NCI-H524 treated with DMSO at 0.1 percent for 48 hours (cell line): ENCODE results near the gene ZNF483.
"Not testable (repeated sequence)": the region's sequence is repeated elsewhere in the genome, so short reads cannot be mapped to it uniquely, and the experiment has no call there.

Experiments used
- DNase-seq: peaks from one replicate; lab custom pipeline; 2025; lab: John Stamatoyannopoulos, UW

Gene ZNF483

GRCh38 chr9:111542497-111543254 is 17.7 kb downstream of the ZNF483 start:
- no peak for DNase-seq

DNA sequence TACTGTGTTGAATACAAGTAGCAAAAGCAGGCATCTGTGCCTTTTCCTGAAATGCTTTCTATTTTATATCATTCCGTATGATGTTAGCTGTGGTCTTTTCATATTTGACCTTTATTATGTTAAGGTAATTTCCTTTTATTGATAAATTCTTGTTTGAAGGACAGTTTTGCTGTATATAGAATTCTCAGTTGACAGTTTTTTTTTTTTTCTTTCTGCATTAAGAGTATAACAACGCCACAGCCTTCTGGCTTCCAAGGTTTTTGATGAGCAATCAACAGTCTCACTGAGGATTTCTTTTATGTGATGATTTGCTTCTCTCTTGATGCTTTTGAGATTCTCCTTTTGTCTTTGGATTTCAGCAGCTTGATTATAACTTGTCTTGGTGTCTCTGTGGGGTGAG is 23.6 kb downstream of the ZNF483 start:
- no peak for DNase-seq

DNA sequence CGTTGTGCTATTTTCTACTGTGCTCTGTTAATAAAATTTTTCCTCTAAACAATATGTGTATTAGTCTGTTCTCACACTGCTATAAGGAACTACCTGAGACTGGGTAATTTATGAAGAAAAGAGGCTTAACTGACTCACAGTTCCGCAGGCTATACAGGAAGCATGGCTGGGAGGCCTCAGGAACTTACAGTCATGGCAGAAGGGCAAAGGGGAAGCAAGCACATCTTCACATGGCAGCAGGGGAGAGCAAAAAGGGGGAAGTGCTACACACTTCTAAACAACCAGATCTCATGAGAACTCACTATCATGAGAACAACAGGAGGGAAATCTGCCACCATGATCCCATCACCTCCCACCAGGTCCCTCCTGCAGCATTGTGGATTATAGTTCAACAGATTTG is 30.4 kb downstream of the ZNF483 start:
- not testable (repeated sequence) for DNase-seq

- no peak for DNase-seq
Measured at GRCh38 chr9:111559000-111559610, 34.1 kb downstream of the ZNF483 start.

DNA sequence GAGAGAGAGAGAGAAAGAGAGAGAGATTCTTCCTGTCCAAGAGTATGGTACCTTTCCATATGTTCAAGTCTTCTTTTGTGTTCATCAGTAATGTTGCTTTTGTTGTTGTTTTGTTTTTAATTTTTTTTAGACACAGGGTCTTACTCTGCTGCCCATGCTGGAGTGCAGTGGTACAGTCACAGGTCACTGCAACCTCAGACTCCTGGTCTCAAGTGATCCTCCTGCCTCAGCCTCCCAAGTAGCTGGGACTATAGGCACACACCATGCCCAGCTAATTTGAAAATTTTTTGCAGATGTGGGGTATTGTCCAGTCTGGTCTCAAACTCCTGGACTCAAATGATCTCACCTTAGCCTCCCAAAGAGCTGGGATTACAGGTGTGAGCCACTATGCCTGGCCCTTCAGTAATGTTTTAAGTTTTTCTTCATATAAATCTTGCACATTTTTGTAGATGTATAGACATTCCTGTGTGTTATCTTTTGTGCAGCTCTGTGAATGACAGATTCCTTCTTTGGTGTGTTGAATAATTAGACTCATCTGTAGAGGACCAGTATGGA is 36.3 kb downstream of the ZNF483 start:
- no peak for DNase-seq

DNA sequence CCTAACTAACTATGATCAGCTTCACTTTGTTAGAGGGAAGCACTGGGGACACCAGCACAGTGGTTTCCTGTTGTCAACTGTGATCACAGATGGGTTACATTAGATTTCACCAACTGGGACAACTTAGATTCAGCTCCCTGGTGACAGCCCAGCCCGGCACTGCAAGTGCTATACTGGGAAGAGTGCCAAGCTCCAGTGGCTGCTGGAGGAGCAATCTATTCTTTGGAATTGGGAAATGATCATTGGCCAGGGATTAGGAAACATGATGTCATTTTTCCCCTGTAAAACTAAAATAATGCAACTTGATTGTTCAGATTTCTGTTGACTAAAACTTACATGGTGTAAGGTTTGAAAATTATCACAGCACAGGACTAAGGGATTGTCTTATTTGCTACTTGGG is 41.3 kb downstream of the ZNF483 start:
- no peak for DNase-seq

GRCh38 chr9:111568127-111568526 is 43.1 kb downstream of the ZNF483 start:
- not testable (repeated sequence) for DNase-seq

DNA sequence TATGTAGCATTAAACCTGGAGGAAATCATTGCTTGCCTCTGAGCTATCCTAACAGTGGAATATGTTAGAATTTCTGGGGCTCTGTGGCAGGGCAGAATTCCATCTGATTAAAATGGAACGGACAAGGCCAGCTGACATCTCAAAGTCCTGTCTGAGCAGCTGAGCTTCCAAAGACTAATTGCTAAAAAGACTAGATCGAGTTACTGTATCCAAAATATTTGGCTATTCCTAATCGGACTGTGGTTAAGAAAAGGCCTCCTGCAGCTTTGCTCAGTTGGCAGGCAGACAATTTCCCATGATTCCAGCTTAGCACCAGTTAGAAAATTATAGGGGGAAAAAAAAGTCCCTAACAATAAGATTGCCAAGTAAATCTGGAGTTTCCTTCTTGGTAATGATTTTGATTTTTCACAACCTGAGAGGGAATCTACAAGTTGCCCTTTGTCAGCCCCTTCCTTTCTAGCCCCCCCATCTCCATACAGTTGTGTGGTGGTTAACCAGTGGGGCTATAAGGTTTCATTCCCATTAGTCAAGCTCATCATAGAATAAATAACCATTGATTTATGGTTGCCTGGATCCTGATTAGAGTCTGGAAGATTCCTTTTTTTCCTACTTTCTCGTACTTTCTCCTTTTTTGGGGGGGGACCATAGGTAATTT is 48.1 kb downstream of the ZNF483 start:
- no peak for DNase-seq

GRCh38 chr9:111582888-111583287 is 57.9 kb downstream of the ZNF483 start:
- no peak for DNase-seq

- no peak for DNase-seq
Measured at GRCh38 chr9:111586378-111586777, 61.4 kb downstream of the ZNF483 start.

- no peak for DNase-seq
Measured at GRCh38 chr9:111588846-111589245, 63.9 kb downstream of the ZNF483 start.

- no peak for DNase-seq
Measured at GRCh38 chr9:111597852-111598732, 73.1 kb downstream of the ZNF483 start.

DNA sequence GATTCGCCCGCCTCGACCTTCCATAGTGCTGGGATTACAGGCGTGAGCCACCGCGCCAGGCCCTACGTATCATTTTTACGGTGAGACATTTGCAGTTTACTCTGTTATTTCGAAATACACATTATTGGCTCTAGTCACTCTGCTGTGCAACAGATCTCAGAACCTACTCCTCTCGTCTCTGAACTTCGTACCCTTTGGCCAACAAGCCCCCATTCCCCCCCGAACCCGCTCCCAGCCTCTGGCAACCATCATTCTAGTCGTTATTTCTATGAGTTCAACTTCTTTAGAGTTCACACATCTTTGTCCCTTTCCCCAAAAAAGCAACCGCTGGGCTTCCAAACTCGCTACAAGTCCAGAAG is 73.7 kb downstream of the ZNF483 start:
- DNase-seq: no peak

GRCh38 chr9:111599092-111599954 is 74.3 kb downstream of the ZNF483 start, which contains the start of gene PTGR1:
PTGR1 (minus strand) TSS chr9:111599647; CDS start chr9:111597422, 2,225 bp downstream.
- no peak for DNase-seq

DNA sequence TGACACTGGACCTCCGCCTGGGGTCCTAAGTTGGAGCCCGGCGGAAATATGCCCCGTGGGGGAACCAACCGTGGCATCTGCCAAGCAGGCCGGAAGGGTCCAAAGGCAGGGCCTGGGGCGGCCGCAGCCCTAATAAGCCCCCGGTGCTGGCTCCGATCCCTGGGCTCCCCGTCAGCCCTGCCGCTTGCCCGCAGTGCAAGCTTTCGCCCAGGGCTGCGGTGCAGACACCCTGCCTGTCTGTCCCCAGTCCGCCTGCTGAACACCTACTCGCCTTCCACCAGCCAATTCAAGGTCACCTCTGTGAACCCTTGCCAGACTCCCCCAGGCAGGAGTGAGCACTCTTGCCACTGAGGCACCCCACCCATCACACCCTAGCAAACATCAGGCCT is 75.0 kb downstream of the ZNF483 start:
- DNase-seq: no peak

- no peak for DNase-seq
Measured at GRCh38 chr9:111601237-111602018, 76.4 kb downstream of the ZNF483 start.

DNA sequence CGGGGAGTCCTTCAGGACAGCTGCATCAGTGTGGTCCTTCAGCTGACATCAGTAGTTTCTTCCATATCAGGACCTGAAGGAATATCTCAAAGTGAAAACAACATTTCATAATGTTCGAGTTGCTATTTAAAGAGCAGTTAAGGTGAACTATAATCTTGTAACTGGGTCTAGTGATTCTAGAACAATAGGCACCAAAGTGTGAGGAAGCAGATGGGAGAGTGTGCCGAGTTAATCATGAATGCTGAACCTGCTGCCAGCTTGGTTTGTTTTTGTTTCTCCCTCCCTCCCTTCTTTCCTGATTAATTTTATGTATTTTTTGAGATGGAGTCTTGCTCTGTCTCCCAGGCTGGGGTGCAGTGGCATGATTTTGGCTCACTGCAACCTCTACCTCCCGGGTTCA is 78.1 kb downstream of the ZNF483 start:
- no peak for DNase-seq

GRCh38 chr9:111604054-111604615 is 79.2 kb downstream of the ZNF483 start:
- no peak for DNase-seq

- DNase-seq: no peak
Measured at GRCh38 chr9:111605041-111605559, 80.1 kb downstream of the ZNF483 start.

DNA sequence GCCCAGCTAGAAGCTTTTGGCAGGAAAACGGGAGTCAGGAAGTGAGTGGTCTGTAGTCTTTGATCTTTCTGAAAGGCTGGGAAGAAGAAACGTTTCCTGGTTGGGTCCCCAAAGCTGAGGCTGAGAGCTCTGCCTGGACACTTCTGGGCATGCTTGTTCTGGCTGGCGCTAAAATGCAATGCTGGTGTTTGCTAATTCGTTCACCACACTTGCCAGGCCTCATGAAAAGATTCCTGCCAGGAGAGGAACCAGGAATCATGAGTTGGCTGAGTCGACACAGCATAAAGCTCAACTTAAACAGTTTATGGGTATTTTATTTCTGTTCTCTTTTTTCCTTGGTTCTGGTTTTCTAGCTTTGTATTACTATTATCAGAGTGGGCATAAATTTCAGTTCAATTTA is 85.2 kb downstream of the ZNF483 start:
- no peak for DNase-seq
